OCI-LY7 (cell line): ENCODE measurements around the gene TMEM37.

Experiments
- CTCF ChIP-seq: fragments of 200-600 bp; sonication (generic); conservative IDR thresholded peaks from 2 replicates; pipeline ENCODE4 v1.5.1; 2014; ENCODE audit warnings: mild to moderate bottlenecking, antibody characterized with exemption, low read length, moderate library complexity, mixed read lengths
- EZH2phosphoT487 ChIP-seq: fragments of 200-600 bp; sonication (generic); IDR thresholded peaks from 2 replicates; pipeline ENCODE4 v1.6.1; 2018; ENCODE audit warnings: low read depth, borderline replicate concordance, mild to moderate bottlenecking, mixed run types, antibody characterized with exemption, low read length, moderate library complexity, mixed read lengths

- no peak for TF ChIP-seq CTCF
- TF ChIP-seq EZH2phosphoT487, result no peak
Measured at GRCh38 chr2:119389615-119390306, 41.9 kb upstream of the TMEM37 start.
